Esophagus squamous epithelium (tissue), 4 donors: Measurements from ENCODE around the gene PLOD2.

Source experiments
- CTCF ChIP-seq, 6 experiments: fragments of 450-650 bp in 4 of 6; fragments of 200-600 bp in 2 of 6; sonication (generic) in 2 of 6; IDR thresholded peaks; one replicate each; pipeline ENCODE4 v1.5.1; 2016 to 2019; ENCODE audit warnings: antibody characterized with exemption in 6 of 6, mild to moderate bottlenecking in 4 of 6, moderate library complexity in 4 of 6
- POLR2A ChIP-seq, 4 donors: fragments of 450-650 bp; IDR thresholded peaks; one replicate each; pipeline ENCODE4 v1.6.1; 2017; ENCODE audit warnings: antibody characterized with exemption in 4 of 4, mild to moderate bottlenecking in 4 of 4, moderate library complexity in 3 of 4

DNA sequence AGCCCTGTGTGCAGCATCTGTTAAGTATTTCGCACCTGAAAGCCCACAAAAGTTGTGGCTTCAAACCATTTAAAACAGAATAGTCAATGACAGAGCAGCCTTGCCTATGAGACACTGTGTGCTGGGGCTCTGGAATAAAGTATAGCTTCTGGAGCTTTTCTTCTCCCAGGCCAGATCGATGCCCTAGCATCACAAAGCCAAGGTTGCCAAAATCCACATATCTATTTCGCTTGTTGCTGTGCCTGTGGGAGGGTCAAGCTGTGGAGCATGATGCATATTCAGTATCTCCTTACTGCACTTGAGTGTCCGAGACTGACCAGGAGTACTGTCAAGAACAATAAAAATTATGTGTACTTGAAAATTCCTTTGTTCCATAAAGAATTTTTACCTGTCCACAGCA, 7.6 kb downstream of the PLOD2 start:
- TF ChIP-seq POLR2A (IDR thresholded peaks at IDR 0.05) = no peak
- TF ChIP-seq CTCF (IDR thresholded peaks at IDR 0.05) = no peak
